Uterus (tissue), 4 donors: ENCODE measurements around the gene ARMH4. TPM values are rescaled to one million over a fixed set of nuclear protein-coding genes. Genes with fewer than 3 reads are reported as not detected.

Experiments used
- DNase-seq, 2 donors: peaks; one replicate each; pipeline ENCODE4 v3.0.0-alpha.2; 2019 to 2020
- H3K27ac ChIP-seq, 2 donors: fragments of 200-600 bp; sonication (generic); 1 replicate in 1 of 2; 2 replicates in 1 of 2; pipeline ENCODE4 v1.5.1; 2016 to 2018
- H3K27me3 ChIP-seq, 2 donors: fragments of 200-600 bp; sonication (generic); one replicate each; pipeline ENCODE4 v1.5.1; 2018 to 2019; ENCODE audit warnings: control low read depth in 1 of 2
- H3K36me3 ChIP-seq, 2 donors: fragments of 200-600 bp; sonication (generic); one replicate each; pipeline ENCODE4 v1.5.1; 2019; ENCODE audit warnings: control low read depth in 1 of 2
- H3K4me1 ChIP-seq, 2 donors: fragments of 200-600 bp; sonication (generic); one replicate each; pipeline ENCODE4 v1.5.1; 2018 to 2019; ENCODE audit warnings: control low read depth in 1 of 2
- H3K4me3 ChIP-seq, 2 donors: fragments of 200-600 bp; sonication (generic); 1 replicate in 1 of 2; 2 replicates in 1 of 2; pipeline ENCODE4 v1.5.1; 2018 to 2019; ENCODE audit warnings: mild to moderate bottlenecking in 1 of 2
- H3K9me3 ChIP-seq, 2 donors: fragments of 200-600 bp; sonication (generic); one replicate each; pipeline ENCODE4 v1.5.1; 2019; ENCODE audit warnings: control low read depth in 1 of 2
- CTCF ChIP-seq, 4 experiments: fragments of 200-600 bp in 2 of 4; fragments of 450-650 bp in 2 of 4; sonication (generic) in 2 of 4; IDR thresholded peaks; one replicate each; pipeline ENCODE4 v1.5.1; 2016 to 2019; ENCODE audit warnings: antibody characterized with exemption in 4 of 4, mild to moderate bottlenecking in 2 of 4, moderate library complexity in 1 of 4
- POLR2A ChIP-seq, 2 donors: fragments of 450-650 bp; IDR thresholded peaks; one replicate each; pipeline ENCODE4 v1.6.1; 2016; ENCODE audit warnings: antibody characterized with exemption in 2 of 2, mild to moderate bottlenecking in 1 of 2, moderate library complexity in 1 of 2
- intact Hi-C: fragments of 100-400 bp; cut with DNase I; formaldehyde crosslinking; loops from one replicate; pipeline ENCODE4 v1.15.1; 2023; ENCODE audit warnings: low total_unique reads
- total RNA-seq, 4 donors: library from RNA; depleted of rRNA in 3 of 4; stranded (reverse); fragments of >200 nt in 3 of 4; gene quantifications; one replicate each; pipeline versions ENCODE4 v1.1.0 to v1.2.4, GENCODE V29; 2014 to 2023
- donor health status: DM: yes; HTN: yes; CAD: no.

Gene ARMH4
- total RNA-seq, 4 donors from 2014 or later: 8.2 to 49.9 (median 11.2) TPM

- TF ChIP-seq CTCF (IDR thresholded peaks at IDR 0.05) (no peak), POLR2A (IDR thresholded peaks at IDR 0.05) (no peak)
- intact Hi-C loops: no loop called here
- Histone ChIP-seq H3K9me3 (no peaks in the 10 kb centered on the region), H3K4me1 (no peaks in the 10 kb centered on the region), H3K4me3 (no peak overlapping the region), H3K27me3 (no peaks in the 10 kb centered on the region), H3K27ac (no peak overlapping the region), H3K36me3 (no peaks in the 10 kb centered on the region)
- no peak for DNase-seq
These were observed 152.5 kb downstream of the ARMH4 start for GRCh38 chr14:57999471-57999870.

GRCh38 chr14:57998766-57999165, 153.2 kb downstream of the ARMH4 start:
- Histone ChIP-seq H3K4me3 (no peak overlapping the region), H3K9me3 (no peaks in the 10 kb centered on the region), H3K4me1 (no peaks in the 10 kb centered on the region), H3K27me3 (no peaks in the 10 kb centered on the region), H3K36me3 (no peaks in the 10 kb centered on the region), H3K27ac (no peak overlapping the region)
- no peak for DNase-seq
- TF ChIP-seq CTCF (IDR thresholded peaks at IDR 0.05): no peak
- no peak for TF ChIP-seq POLR2A (IDR thresholded peaks at IDR 0.05)
- intact Hi-C loops: no loop called here

GRCh38 chr14:57991353-57991752, 160.7 kb downstream of the ARMH4 start:
- Histone ChIP-seq H3K27ac (no peak overlapping the region), H3K27me3 (no peaks in the 10 kb centered on the region), H3K36me3 (no peaks in the 10 kb centered on the region), H3K9me3 (no peaks in the 10 kb centered on the region), H3K4me1 (no peaks in the 10 kb centered on the region), H3K4me3 (no peak overlapping the region)
- DNase-seq: no peak
- no peak for TF ChIP-seq POLR2A (IDR thresholded peaks at IDR 0.05)
- intact Hi-C loops: no loop called here

- Histone ChIP-seq H3K27me3 (no peaks in the 10 kb centered on the region), H3K4me1 (no peaks in the 10 kb centered on the region), H3K9me3 (no peaks in the 10 kb centered on the region), H3K36me3 (no peaks in the 10 kb centered on the region), H3K4me3 (no peak overlapping the region), H3K27ac (no peak overlapping the region)
- no peak for TF ChIP-seq CTCF (IDR thresholded peaks at IDR 0.05)
- no peak for TF ChIP-seq POLR2A (IDR thresholded peaks at IDR 0.05)
- intact Hi-C loops: no loop called here
- no peak for DNase-seq
These were observed 163.6 kb downstream of the ARMH4 start for GRCh38 chr14:57988445-57988844.

- no peaks in the 10 kb centered on the region for H3K9me3 ChIP-seq
- no peak for DNase-seq
- TF ChIP-seq POLR2A (IDR thresholded peaks at IDR 0.05): no peak
- TF ChIP-seq CTCF (IDR thresholded peaks at IDR 0.05): no peak
These were observed 164.3 kb downstream of the ARMH4 start for GRCh38 chr14:57987596-57988300.

More at GRCh38 chr14:57987596-57988300, 164.3 kb downstream of the ARMH4 start:
- Histone ChIP-seq H3K4me3 (no peak overlapping the region), H3K36me3 (no peaks in the 10 kb centered on the region), H3K27me3 (no peaks in the 10 kb centered on the region), H3K27ac (no peak overlapping the region), H3K4me1 (no peaks in the 10 kb centered on the region)
- intact Hi-C loops: no loop called here
